ENCODE results near the gene BABAM2. TPM values are rescaled to one million over a fixed set of nuclear protein-coding genes. Genes with fewer than 3 reads are reported as not detected.

BABAM2 gene
- total and polyA plus RNA-seq, 2 donors, result 17.4 to 34.8 TPM

- H3K9me3 ChIP-seq (ENCODE audit: control insufficient read depth in 2 of 2, insufficient read depth in 1 of 2, low read length in 1 of 2), result no peaks in the 10 kb centered on the region
- no peak overlapping the region for H3K27ac ChIP-seq (ENCODE audit: low read depth in 1 of 2, low read length in 1 of 2)
- DNase-seq (ENCODE audit: low read depth in 6 of 9, low spot score in 9 of 9), result no peak
- no peaks in the 10 kb centered on the region for H3K36me3 ChIP-seq (ENCODE audit: control insufficient read depth in 2 of 2, insufficient read depth in 2 of 2, low read length in 1 of 2)
- H3K27me3 ChIP-seq (ENCODE audit: control insufficient read depth in 2 of 2, insufficient read depth in 1 of 2, low read length in 1 of 2), result no peaks in the 10 kb centered on the region
- no peak overlapping the region for H3K4me3 ChIP-seq (ENCODE audit: low read length in 2 of 2)
- no peaks in the 10 kb centered on the region for H3K4me1 ChIP-seq (ENCODE audit: control insufficient read depth in 2 of 2, insufficient read depth in 2 of 2, low read length in 2 of 2)
- 98% methylated on average over 2 of the region's 2 CpGs for WGBS
Measured at GRCh38 chr2:28062867-28063266, 172.3 kb downstream of the BABAM2 start.

- Histone ChIP-seq H3K4me3 (ENCODE audit: low read length in 2 of 2) (no peak overlapping the region), H3K4me1 (ENCODE audit: control insufficient read depth in 2 of 2, insufficient read depth in 2 of 2, low read length in 2 of 2) (no peaks in the 10 kb centered on the region), H3K36me3 (ENCODE audit: control insufficient read depth in 2 of 2, insufficient read depth in 2 of 2, low read length in 1 of 2) (no peaks in the 10 kb centered on the region), H3K27me3 (ENCODE audit: control insufficient read depth in 2 of 2, insufficient read depth in 1 of 2, low read length in 1 of 2) (no peaks in the 10 kb centered on the region), H3K27ac (ENCODE audit: low read depth in 1 of 2, low read length in 1 of 2) (no peak overlapping the region), H3K9me3 (ENCODE audit: control insufficient read depth in 2 of 2, insufficient read depth in 1 of 2, low read length in 1 of 2) (no peaks in the 10 kb centered on the region)
- no peak for DNase-seq (ENCODE audit: low read depth in 6 of 9, low spot score in 9 of 9)
Measured at GRCh38 chr2:28063492-28063962, 173.0 kb downstream of the BABAM2 start.

GRCh38 chr2:28067602-28068001, 177.1 kb downstream of the BABAM2 start:
- 99% methylated on average over 1 of the region's 1 CpG for WGBS
- Histone ChIP-seq H3K9me3 (ENCODE audit: control insufficient read depth in 2 of 2, insufficient read depth in 1 of 2, low read length in 1 of 2) (no peaks in the 10 kb centered on the region), H3K27me3 (ENCODE audit: control insufficient read depth in 2 of 2, insufficient read depth in 1 of 2, low read length in 1 of 2) (no peaks in the 10 kb centered on the region), H3K4me3 (ENCODE audit: low read length in 2 of 2) (no peak overlapping the region), H3K4me1 (ENCODE audit: control insufficient read depth in 2 of 2, insufficient read depth in 2 of 2, low read length in 2 of 2) (no peaks in the 10 kb centered on the region), H3K36me3 (ENCODE audit: control insufficient read depth in 2 of 2, insufficient read depth in 2 of 2, low read length in 1 of 2) (no peaks in the 10 kb centered on the region), H3K27ac (ENCODE audit: low read depth in 1 of 2, low read length in 1 of 2) (no peak overlapping the region)
- no peak for DNase-seq (ENCODE audit: low read depth in 6 of 9, low spot score in 9 of 9)

GRCh38 chr2:28068088-28068487, 177.6 kb downstream of the BABAM2 start:
- no peak overlapping the region for H3K4me3 ChIP-seq (ENCODE audit: low read length in 2 of 2)
- H3K27me3 ChIP-seq (ENCODE audit: control insufficient read depth in 2 of 2, insufficient read depth in 1 of 2, low read length in 1 of 2), result no peaks in the 10 kb centered on the region
- H3K36me3 ChIP-seq (ENCODE audit: control insufficient read depth in 2 of 2, insufficient read depth in 2 of 2, low read length in 1 of 2), result no peaks in the 10 kb centered on the region
- H3K4me1 ChIP-seq (ENCODE audit: control insufficient read depth in 2 of 2, insufficient read depth in 2 of 2, low read length in 2 of 2), result no peaks in the 10 kb centered on the region
- H3K9me3 ChIP-seq (ENCODE audit: control insufficient read depth in 2 of 2, insufficient read depth in 1 of 2, low read length in 1 of 2), result no peaks in the 10 kb centered on the region
- WGBS, result 96% methylated on average over 2 of the region's 2 CpGs
- no peak for DNase-seq (ENCODE audit: low read depth in 6 of 9, low spot score in 9 of 9)
- H3K27ac ChIP-seq (ENCODE audit: low read depth in 1 of 2, low read length in 1 of 2), result no peak overlapping the region

GRCh38 chr2:28068527-28068926, 178.0 kb downstream of the BABAM2 start:
- DNase-seq (ENCODE audit: low read depth in 6 of 9, low spot score in 9 of 9), result no peak
- H3K27me3 ChIP-seq (ENCODE audit: control insufficient read depth in 2 of 2, insufficient read depth in 1 of 2, low read length in 1 of 2), result no peaks in the 10 kb centered on the region
- no peaks in the 10 kb centered on the region for H3K36me3 ChIP-seq (ENCODE audit: control insufficient read depth in 2 of 2, insufficient read depth in 2 of 2, low read length in 1 of 2)
- WGBS, result 98% methylated on average over 5 of the region's 5 CpGs
- H3K9me3 ChIP-seq (ENCODE audit: control insufficient read depth in 2 of 2, insufficient read depth in 1 of 2, low read length in 1 of 2), result no peaks in the 10 kb centered on the region
- H3K4me1 ChIP-seq (ENCODE audit: control insufficient read depth in 2 of 2, insufficient read depth in 2 of 2, low read length in 2 of 2), result no peaks in the 10 kb centered on the region
- H3K27ac ChIP-seq (ENCODE audit: low read depth in 1 of 2, low read length in 1 of 2), result no peak overlapping the region
- no peak overlapping the region for H3K4me3 ChIP-seq (ENCODE audit: low read length in 2 of 2)

GRCh38 chr2:28071221-28071620, 180.7 kb downstream of the BABAM2 start:
- H3K4me3 ChIP-seq (ENCODE audit: low read length in 2 of 2), result no peak overlapping the region
- 76% methylated on average over 5 of the region's 5 CpGs for WGBS
- no peak overlapping the region for H3K27ac ChIP-seq (ENCODE audit: low read depth in 1 of 2, low read length in 1 of 2)

GRCh38 chr2:28074137-28074536, 183.6 kb downstream of the BABAM2 start:
- Histone ChIP-seq H3K9me3 (ENCODE audit: control insufficient read depth in 2 of 2, insufficient read depth in 1 of 2, low read length in 1 of 2) (no peaks in the 10 kb centered on the region), H3K27ac (ENCODE audit: low read depth in 1 of 2, low read length in 1 of 2) (no peak overlapping the region), H3K4me3 (ENCODE audit: low read length in 2 of 2) (no peak overlapping the region), H3K4me1 (ENCODE audit: control insufficient read depth in 2 of 2, insufficient read depth in 2 of 2, low read length in 2 of 2) (no peaks in the 10 kb centered on the region), H3K36me3 (ENCODE audit: control insufficient read depth in 2 of 2, insufficient read depth in 2 of 2, low read length in 1 of 2) (no peaks in the 10 kb centered on the region), H3K27me3 (ENCODE audit: control insufficient read depth in 2 of 2, insufficient read depth in 1 of 2, low read length in 1 of 2) (no peaks in the 10 kb centered on the region)
- WGBS, result 99% methylated on average over 1 of the region's 1 CpG
- DNase-seq (ENCODE audit: low read depth in 6 of 9, low spot score in 9 of 9), result no peak

More at GRCh38 chr2:28071221-28071620, 180.7 kb downstream of the BABAM2 start:
- DNase-seq (ENCODE audit: low read depth in 6 of 9, low spot score in 9 of 9), result no peak
- Histone ChIP-seq H3K9me3 (ENCODE audit: control insufficient read depth in 2 of 2, insufficient read depth in 1 of 2, low read length in 1 of 2) (no peaks in the 10 kb centered on the region), H3K36me3 (ENCODE audit: control insufficient read depth in 2 of 2, insufficient read depth in 2 of 2, low read length in 1 of 2) (no peaks in the 10 kb centered on the region), H3K27me3 (ENCODE audit: control insufficient read depth in 2 of 2, insufficient read depth in 1 of 2, low read length in 1 of 2) (no peaks in the 10 kb centered on the region), H3K4me1 (ENCODE audit: control insufficient read depth in 2 of 2, insufficient read depth in 2 of 2, low read length in 2 of 2) (no peaks in the 10 kb centered on the region)

- Histone ChIP-seq H3K27ac (ENCODE audit: low read depth in 1 of 2, low read length in 1 of 2) (no peak overlapping the region), H3K9me3 (ENCODE audit: control insufficient read depth in 2 of 2, insufficient read depth in 1 of 2, low read length in 1 of 2) (no peaks in the 10 kb centered on the region), H3K4me1 (ENCODE audit: control insufficient read depth in 2 of 2, insufficient read depth in 2 of 2, low read length in 2 of 2) (no peaks in the 10 kb centered on the region), H3K27me3 (ENCODE audit: control insufficient read depth in 2 of 2, insufficient read depth in 1 of 2, low read length in 1 of 2) (no peaks in the 10 kb centered on the region), H3K4me3 (ENCODE audit: low read length in 2 of 2) (no peak overlapping the region), H3K36me3 (ENCODE audit: control insufficient read depth in 2 of 2, insufficient read depth in 2 of 2, low read length in 1 of 2) (no peaks in the 10 kb centered on the region)
- DNase-seq (ENCODE audit: low read depth in 6 of 9, low spot score in 9 of 9), result no peak
- WGBS, result 86% methylated on average over 5 of the region's 5 CpGs
Measured at GRCh38 chr2:28080911-28081310, 190.4 kb downstream of the BABAM2 start.

GRCh38 chr2:28082131-28082530, 191.6 kb downstream of the BABAM2 start:
- Histone ChIP-seq H3K36me3 (ENCODE audit: control insufficient read depth in 2 of 2, insufficient read depth in 2 of 2, low read length in 1 of 2) (no peaks in the 10 kb centered on the region), H3K4me1 (ENCODE audit: control insufficient read depth in 2 of 2, insufficient read depth in 2 of 2, low read length in 2 of 2) (no peaks in the 10 kb centered on the region), H3K4me3 (ENCODE audit: low read length in 2 of 2) (no peak overlapping the region), H3K27ac (ENCODE audit: low read depth in 1 of 2, low read length in 1 of 2) (no peak overlapping the region), H3K9me3 (ENCODE audit: control insufficient read depth in 2 of 2, insufficient read depth in 1 of 2, low read length in 1 of 2) (no peaks in the 10 kb centered on the region), H3K27me3 (ENCODE audit: control insufficient read depth in 2 of 2, insufficient read depth in 1 of 2, low read length in 1 of 2) (no peaks in the 10 kb centered on the region)
- peak in 6 of 9 donors; percentile 4 to 55 (median 8) for DNase-seq (ENCODE audit: low read depth in 6 of 9, low spot score in 9 of 9)
- 7% methylated on average over 2 of the region's 2 CpGs for WGBS

GRCh38 chr2:28083476-28083875, 192.9 kb downstream of the BABAM2 start:
- no peaks in the 10 kb centered on the region for H3K4me1 ChIP-seq (ENCODE audit: control insufficient read depth in 2 of 2, insufficient read depth in 2 of 2, low read length in 2 of 2)
- no peaks in the 10 kb centered on the region for H3K36me3 ChIP-seq (ENCODE audit: control insufficient read depth in 2 of 2, insufficient read depth in 2 of 2, low read length in 1 of 2)
- H3K9me3 ChIP-seq (ENCODE audit: control insufficient read depth in 2 of 2, insufficient read depth in 1 of 2, low read length in 1 of 2), result no peaks in the 10 kb centered on the region
- H3K27me3 ChIP-seq (ENCODE audit: control insufficient read depth in 2 of 2, insufficient read depth in 1 of 2, low read length in 1 of 2), result no peaks in the 10 kb centered on the region
- no peak overlapping the region for H3K27ac ChIP-seq (ENCODE audit: low read depth in 1 of 2, low read length in 1 of 2)
- DNase-seq (ENCODE audit: low read depth in 6 of 9, low spot score in 9 of 9), result no peak
- WGBS, result over 99% methylated on average over 3 of the region's 3 CpGs
- no peak overlapping the region for H3K4me3 ChIP-seq (ENCODE audit: low read length in 2 of 2)
